GM19372 (cell line): ENCODE measurements around the gene BANP.
"Not testable (repeated sequence)": the region's sequence is repeated elsewhere in the genome, so short reads cannot be mapped to it uniquely, and the experiment has no call there.

Experiments used
- ATAC-seq: cut with Tn5 transposase; IDR thresholded peaks from one replicate; pipeline ENCODE4 v1.9.1; 2021; ENCODE audit warnings: mild to moderate bottlenecking, low read depth, moderate library complexity; ENCODE audit not compliant: unreplicated experiment

The BANP gene

GRCh38 chr16:88094253-88094575, 143.0 kb downstream of the BANP start:
- ATAC-seq: not testable (repeated sequence)

GRCh38 chr16:88094900-88095299, 143.7 kb downstream of the BANP start:
- not testable (repeated sequence) for ATAC-seq

DNA sequence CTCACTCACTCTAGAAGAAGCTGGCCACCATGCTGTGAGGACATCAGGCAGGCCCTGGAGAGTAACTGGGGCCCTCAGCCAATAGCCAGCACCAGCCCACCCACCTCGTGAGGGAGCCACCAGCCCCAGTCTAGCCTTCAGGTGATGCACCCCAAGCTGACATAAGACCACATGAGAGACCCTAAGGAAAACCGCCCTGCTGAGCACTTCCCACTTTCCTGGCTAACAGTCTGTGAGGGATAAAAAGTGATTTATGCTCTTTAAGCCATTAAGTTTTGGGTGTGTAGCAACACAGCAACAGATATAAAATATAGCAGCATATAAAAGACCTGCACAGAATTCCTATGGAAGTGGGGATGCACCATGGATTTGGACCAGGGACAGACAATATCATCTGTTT, 145.4 kb downstream of the BANP start:
- ATAC-seq: not testable (repeated sequence)

GRCh38 chr16:88098731-88099562, 147.7 kb downstream of the BANP start:
- not testable (repeated sequence) for ATAC-seq

DNA sequence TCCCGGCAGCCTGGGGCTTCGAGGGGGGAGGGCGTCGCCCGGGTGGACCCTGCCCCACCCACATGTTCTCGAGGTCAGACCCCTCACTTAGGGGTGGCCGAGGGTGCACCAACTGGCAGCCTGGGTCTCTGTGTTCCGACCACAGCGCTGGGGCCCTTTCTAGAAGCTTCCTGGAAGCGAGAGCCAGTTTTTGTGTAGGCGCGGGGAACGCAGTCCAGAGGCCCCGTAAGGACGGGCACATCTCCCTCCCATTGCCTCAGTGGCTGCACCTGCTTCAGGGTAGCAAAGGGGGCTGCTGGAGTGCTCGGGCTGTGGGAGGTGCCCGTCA, 148.3 kb downstream of the BANP start:
- no peak for ATAC-seq

- ATAC-seq: not testable (repeated sequence)
Observed at GRCh38 chr16:88099956-88100355, 148.7 kb downstream of the BANP start.

DNA sequence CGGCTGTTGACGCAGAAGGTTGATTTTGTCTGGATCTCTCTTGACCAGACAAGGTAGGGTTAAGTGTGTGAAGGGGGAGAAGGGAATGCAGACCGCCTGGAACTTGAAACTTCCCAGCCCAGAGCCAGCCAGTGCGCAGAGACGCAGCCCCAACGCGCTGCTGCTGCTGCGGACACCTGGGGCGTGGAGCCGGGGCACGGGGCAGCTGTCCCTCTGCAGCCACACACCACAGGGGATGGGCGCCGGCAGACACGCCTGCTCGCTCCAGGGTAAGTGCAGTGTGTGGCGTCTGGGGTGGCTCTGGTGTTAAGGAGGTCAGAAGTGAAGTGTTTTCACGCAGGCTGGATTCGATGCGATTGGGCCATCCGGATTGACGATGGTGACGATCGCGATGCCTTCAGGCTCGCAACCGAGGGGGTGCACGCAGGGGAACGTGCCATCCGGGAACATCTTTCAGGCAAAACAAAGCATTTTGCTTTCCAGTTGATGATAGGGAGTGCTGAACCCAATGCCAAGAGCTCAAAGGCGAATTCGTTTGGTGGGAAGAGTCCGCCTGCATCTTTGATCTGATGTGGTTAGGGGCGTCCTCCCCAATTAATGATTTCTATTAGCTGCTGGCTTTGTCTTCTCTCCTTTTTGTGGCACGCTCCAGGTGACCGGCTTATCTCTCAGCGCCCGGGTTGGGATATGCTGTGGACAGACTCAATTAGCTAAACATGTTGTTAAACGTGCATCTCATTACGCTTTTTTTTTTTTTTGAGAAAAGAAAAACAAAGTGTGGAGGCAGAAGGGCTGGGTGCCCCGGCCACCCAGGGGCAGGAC, 149.8 kb downstream of the BANP start:
- ATAC-seq: not testable (repeated sequence)

- not testable (repeated sequence) for ATAC-seq
Observed at GRCh38 chr16:88101623-88102105, 150.4 kb downstream of the BANP start.

GRCh38 chr16:88102597-88102996, 151.4 kb downstream of the BANP start:
- ATAC-seq: no peak

DNA sequence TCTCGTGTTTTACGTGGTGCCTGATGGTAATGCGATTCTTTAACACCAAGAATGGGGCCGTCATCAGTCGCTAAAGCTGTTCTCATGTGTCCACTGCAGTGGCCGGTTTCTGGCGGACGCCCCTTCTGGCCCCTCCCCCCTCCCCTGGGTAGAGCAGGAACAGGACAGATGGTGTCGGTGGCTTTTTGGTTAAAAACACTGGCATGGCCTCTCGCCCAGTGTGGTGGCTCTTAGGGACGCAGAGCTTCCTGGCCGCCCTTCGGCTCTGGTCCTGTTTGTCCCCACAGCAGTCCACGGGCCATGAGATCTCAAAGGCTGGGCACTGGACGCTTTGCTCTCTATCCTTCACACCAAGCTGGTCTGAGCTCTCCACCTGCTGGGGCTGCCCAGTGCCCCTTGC, 151.8 kb downstream of the BANP start:
- no peak for ATAC-seq

GRCh38 chr16:88103581-88104188, 152.5 kb downstream of the BANP start:
- no peak for ATAC-seq

DNA sequence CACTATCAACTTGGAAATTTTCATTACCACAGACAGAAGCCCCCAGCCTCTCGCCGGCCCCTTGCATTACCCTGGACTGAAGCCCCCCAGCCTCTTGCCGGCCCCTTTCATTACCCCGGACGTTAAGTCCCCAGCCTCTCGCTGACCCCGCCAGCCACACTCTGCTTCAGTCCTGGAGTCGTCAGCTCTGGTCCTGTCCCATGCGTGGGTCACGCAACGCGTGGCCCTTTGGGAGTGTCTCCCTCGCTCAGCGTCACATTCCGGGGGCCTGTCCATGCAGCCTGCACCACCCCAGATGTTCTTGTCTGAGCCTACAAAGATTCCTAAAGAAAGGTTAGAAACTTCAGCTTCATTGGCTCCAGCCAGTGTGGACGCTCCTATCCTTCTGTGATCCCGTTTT, 153.1 kb downstream of the BANP start:
- not testable (repeated sequence) for ATAC-seq

- ATAC-seq: not testable (repeated sequence)
Observed at GRCh38 chr16:88105574-88106140, 154.4 kb downstream of the BANP start.

GRCh38 chr16:88106566-88106965, 155.3 kb downstream of the BANP start:
- not testable (repeated sequence) for ATAC-seq

GRCh38 chr16:88108762-88109161, 157.5 kb downstream of the BANP start:
- ATAC-seq: no peak

DNA sequence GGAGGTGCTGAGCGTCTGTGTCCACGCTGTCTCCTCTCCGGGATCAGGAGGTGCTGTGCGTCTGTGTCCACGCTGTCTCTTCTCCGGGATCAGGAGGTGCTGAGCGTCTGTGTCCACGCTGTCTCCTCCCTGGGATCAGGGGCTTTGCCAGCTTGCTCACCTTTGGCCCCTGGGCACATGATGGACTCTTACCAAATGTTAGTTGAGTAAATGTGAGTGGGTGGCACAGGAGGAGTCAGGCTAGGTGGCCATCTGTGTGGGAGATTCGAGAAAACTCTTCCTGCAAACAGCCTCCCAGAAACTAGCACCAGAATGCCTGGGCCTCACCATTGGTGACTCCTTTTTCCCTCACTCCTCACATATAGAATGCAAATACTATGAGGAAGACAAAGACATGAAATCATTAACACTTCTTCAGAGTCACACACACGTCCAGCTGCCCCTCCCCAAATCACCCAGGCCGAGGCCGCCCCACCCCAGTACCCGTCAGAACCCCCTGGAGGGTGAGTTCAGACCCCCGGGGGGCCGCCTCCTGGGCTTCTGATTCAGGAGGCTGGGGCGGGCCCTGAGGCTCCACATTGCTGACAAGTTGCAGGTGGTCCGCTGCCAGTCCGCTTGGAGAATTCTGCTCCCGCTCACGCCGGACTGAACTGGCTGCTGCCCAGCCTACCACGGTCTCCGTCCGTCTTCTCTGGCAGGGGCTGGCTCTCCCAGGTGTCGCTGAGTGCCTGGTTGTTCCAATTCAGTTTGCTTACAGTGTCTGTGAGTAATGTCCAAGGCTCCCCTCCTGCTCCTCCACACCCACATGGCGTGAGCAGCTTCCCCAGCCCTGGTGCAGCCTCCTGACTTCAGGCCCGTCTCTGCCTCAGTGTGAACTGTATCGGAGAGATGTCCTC, 158.7 kb downstream of the BANP start:
- not testable (repeated sequence) for ATAC-seq

GRCh38 chr16:88110875-88111494, 159.8 kb downstream of the BANP start:
- not testable (repeated sequence) for ATAC-seq

- not testable (repeated sequence) for ATAC-seq
Observed at GRCh38 chr16:88111976-88112375, 160.7 kb downstream of the BANP start.

DNA sequence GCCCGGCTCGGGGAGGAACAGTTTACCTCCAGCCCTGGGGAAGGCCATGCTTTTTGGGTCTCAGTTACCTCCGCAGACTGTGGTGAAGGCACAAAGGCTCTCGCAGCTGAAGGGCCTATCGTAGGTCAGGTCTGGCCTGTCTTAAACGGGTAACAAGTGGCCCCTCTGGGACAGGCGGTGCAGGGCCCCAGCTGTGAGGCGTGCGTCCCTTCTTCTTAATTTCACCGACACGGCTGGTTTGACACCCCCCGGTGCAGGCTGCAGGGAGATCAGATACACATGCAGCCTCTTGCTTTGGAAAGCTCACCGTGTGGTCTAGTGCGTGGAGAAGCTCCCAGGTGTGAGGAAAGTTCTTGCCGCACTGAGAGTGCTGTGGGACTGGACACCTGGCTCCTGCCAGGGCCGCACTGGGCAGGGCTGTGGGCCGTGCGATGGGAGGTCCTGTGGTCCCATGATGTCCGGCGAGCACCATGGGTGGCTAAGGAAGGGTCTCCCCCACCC, 162.4 kb downstream of the BANP start:
- no peak for ATAC-seq
